HG02870 (cell line): ENCODE measurements around the gene IRGQ.
A peak's percentile ranks its signal among the peaks of the same experiment; 100 is the strongest.
"Not testable (repeated sequence)": the region's sequence is repeated elsewhere in the genome, so short reads cannot be mapped to it uniquely, and the experiment has no call there.

Experiments
- ATAC-seq: cut with Tn5 transposase; IDR thresholded peaks from one replicate; pipeline ENCODE4 v1.9.1; 2021; ENCODE audit warnings: mild to moderate bottlenecking, moderate library complexity; ENCODE audit not compliant: unreplicated experiment

IRGQ gene

GRCh38 chr19:43625918-43626579 is 30.1 kb upstream of the IRGQ start:
- ATAC-seq, result no peak

- ATAC-seq, result no peak
Observed at GRCh38 chr19:43624933-43625332, 29.0 kb upstream of the IRGQ start.

- ATAC-seq, result no peak
Observed at GRCh38 chr19:43623889-43624670, 28.1 kb upstream of the IRGQ start.

GRCh38 chr19:43622956-43623355 is 27.0 kb upstream of the IRGQ start:
- ATAC-seq, result no peak

GRCh38 chr19:43622070-43622469 is 26.1 kb upstream of the IRGQ start:
- ATAC-seq, result no peak

- no peak for ATAC-seq
Observed at GRCh38 chr19:43620061-43621001, 24.4 kb upstream of the IRGQ start.

- ATAC-seq, result peak; percentile 74
Observed at GRCh38 chr19:43619262-43620060, 23.5 kb upstream of the IRGQ start, which contains the start of gene ZNF428. Gene ZNF428, minus strand, starts transcription at chr19:43619629. Its CDS starts 5,325 bp downstream, at chr19:43614304.

- no peak for ATAC-seq
Observed at GRCh38 chr19:43618921-43619261, 23.0 kb upstream of the IRGQ start.

- no peak for ATAC-seq
Observed at GRCh38 chr19:43616954-43617353, 21.0 kb upstream of the IRGQ start.

GRCh38 chr19:43616306-43616705 is 20.4 kb upstream of the IRGQ start:
- ATAC-seq, result no peak

GRCh38 chr19:43612374-43612773 is 16.4 kb upstream of the IRGQ start:
- ATAC-seq, result no peak

GRCh38 chr19:43611788-43612187 is 15.9 kb upstream of the IRGQ start, which contains the start of gene SRRM5:
Gene SRRM5, plus strand, starts transcription at chr19:43612088. Its CDS starts 34 bp downstream, at chr19:43612122.
- no peak for ATAC-seq

GRCh38 chr19:43610493-43610892 is 14.6 kb upstream of the IRGQ start:
- ATAC-seq, result no peak

- ATAC-seq, result no peak
Observed at GRCh38 chr19:43609872-43610271, 13.9 kb upstream of the IRGQ start.

GRCh38 chr19:43607238-43608205 is 11.6 kb upstream of the IRGQ start:
- no peak for ATAC-seq

- no peak for ATAC-seq
Observed at GRCh38 chr19:43606569-43607229, 10.8 kb upstream of the IRGQ start.

- no peak for ATAC-seq
Observed at GRCh38 chr19:43605875-43606568, 10.1 kb upstream of the IRGQ start.

- not testable (repeated sequence) for ATAC-seq
Observed at GRCh38 chr19:43600326-43600725, 4.4 kb upstream of the IRGQ start.
